C4-2B (cell line): ENCODE data around the gene PRSS12.

ENCODE experiments used
- CTCF ChIP-seq: fragments of 450-650 bp; conservative IDR thresholded peaks from 2 replicates; pipeline ENCODE4 v1.5.1; 2017; ENCODE audit warnings: mild to moderate bottlenecking
- ZFX ChIP-seq: fragments of 450-650 bp; IDR thresholded peaks from 2 replicates; pipeline ENCODE4 v1.6.1; 2017

GRCh38 chr4:118340109-118340508 lies 12.7 kb downstream of the PRSS12 start:
- TF ChIP-seq CTCF (no peak), ZFX (no peak)
